DMS53 treated with DMSO at 0.1 percent for 48 hours (cell line): ENCODE data around the gene CIZ1.
"Not testable (repeated sequence)": the region's sequence is repeated elsewhere in the genome, so short reads cannot be mapped to it uniquely, and the experiment has no call there.

Experiments
- DNase-seq: peaks from one replicate; lab custom pipeline; 2025; ENCODE audit not compliant: unreplicated experiment; lab: John Stamatoyannopoulos, UW

The CIZ1 gene

GRCh38 chr9:128191406-128192046, at the start of gene CIZ1:
Gene CIZ1, minus strand, starts transcription at chr9:128191572. Its CDS starts 715 bp downstream, at chr9:128190857.
- peak; percentile 14 for DNase-seq

GRCh38 chr9:128233817-128234406, 42.5 kb upstream of the CIZ1 start:
- no peak for DNase-seq

- DNase-seq: no peak
These were observed 41.4 kb upstream of the CIZ1 start for GRCh38 chr9:128232528-128233428.

- DNase-seq: no peak
These were observed 40.5 kb upstream of the CIZ1 start for GRCh38 chr9:128231638-128232527.

- not testable (repeated sequence) for DNase-seq
These were observed 39.5 kb upstream of the CIZ1 start for GRCh38 chr9:128230897-128231296.

GRCh38 chr9:128226412-128226801, 35.0 kb upstream of the CIZ1 start:
- DNase-seq: no peak

GRCh38 chr9:128225770-128226411, 34.5 kb upstream of the CIZ1 start:
- no peak for DNase-seq

GRCh38 chr9:128224877-128225276, 33.5 kb upstream of the CIZ1 start:
- DNase-seq: no peak

GRCh38 chr9:128222880-128223670, 31.7 kb upstream of the CIZ1 start:
- DNase-seq: no peak

- no peak for DNase-seq
These were observed 30.7 kb upstream of the CIZ1 start for GRCh38 chr9:128222026-128222425.

- DNase-seq: no peak
These were observed 28.5 kb upstream of the CIZ1 start for GRCh38 chr9:128219831-128220230.

- no peak for DNase-seq
These were observed 27.4 kb upstream of the CIZ1 start for GRCh38 chr9:128218518-128219389.

- DNase-seq: no peak
These were observed 26.8 kb upstream of the CIZ1 start for GRCh38 chr9:128218172-128218517.

GRCh38 chr9:128216781-128217553, 25.6 kb upstream of the CIZ1 start:
- no peak for DNase-seq

GRCh38 chr9:128215491-128216409, 24.4 kb upstream of the CIZ1 start:
- DNase-seq: no peak

- no peak for DNase-seq
These were observed 23.5 kb upstream of the CIZ1 start for GRCh38 chr9:128214571-128215490.
